Gastrocnemius medialis (tissue), 4 donors: Measurements from ENCODE around the gene CLEC11A. TPM values are rescaled to one million over a fixed set of nuclear protein-coding genes. Genes with fewer than 3 reads are reported as not detected.
A peak's percentile ranks its signal among the peaks of the same experiment; 100 is the strongest.

Experiments used
- ATAC-seq, 2 donors: fragments of 150-250 bp; one replicate each; pipeline ENCODE4 v1.9.1; 2016
- DNase-seq, 2 donors: peaks; one replicate each; pipeline ENCODE4 v3.0.0-alpha.2; 2019
- H3K27ac ChIP-seq, 4 donors: fragments of 200-600 bp; sonication (generic); 1 replicate in 1 of 4; 2 replicates in 3 of 4; pipeline ENCODE4 v1.5.1; 2016 to 2018; ENCODE audit warnings: mild to moderate bottlenecking in 2 of 4, moderate library complexity in 1 of 4
- H3K27me3 ChIP-seq, 3 donors: fragments of 200-600 bp; sonication (generic) in 2 of 3; 1 replicate in 1 of 3; 2 replicates in 2 of 3; pipeline versions ENCODE4 v1.5.1 to v1.6.0; 2016 to 2019; ENCODE audit warnings: mild to moderate bottlenecking in 1 of 3, moderate library complexity in 1 of 3
- H3K36me3 ChIP-seq, 2 donors: fragments of 200-600 bp; sonication (generic) in 1 of 2; one replicate each; pipeline ENCODE4 v1.5.1; 2017 to 2018
- H3K4me1 ChIP-seq, 2 donors: fragments of 200-600 bp; sonication (generic) in 1 of 2; one replicate each; pipeline ENCODE4 v1.5.1; 2016 to 2017; ENCODE audit warnings: mild to moderate bottlenecking in 2 of 2
- H3K4me3 ChIP-seq, 4 donors: fragments of 200-600 bp; sonication (generic) in 3 of 4; 1 replicate in 1 of 4; 2 replicates in 3 of 4; pipeline ENCODE4 v1.5.1; 2016 to 2019; ENCODE audit warnings: mild to moderate bottlenecking in 2 of 4
- H3K9me3 ChIP-seq, 3 donors: fragments of 200-600 bp; sonication (generic) in 2 of 3; 1 replicate in 1 of 3; 2 replicates in 2 of 3; pipeline ENCODE4 v1.5.1; 2016 to 2019
- CTCF ChIP-seq, 5 experiments: fragments of 450-650 bp in 3 of 5; fragments of 200-600 bp in 2 of 5; sonication (generic) in 2 of 5; IDR thresholded peaks in 4 of 5; conservative IDR thresholded peaks in 1 of 5; 1 replicate in 4 of 5; 2 replicates in 1 of 5; pipeline ENCODE4 v1.5.1; 2016 to 2019; ENCODE audit warnings: antibody characterized with exemption in 5 of 5, mild to moderate bottlenecking in 3 of 5, moderate library complexity in 3 of 5
- POLR2A ChIP-seq, 2 donors: fragments of 450-650 bp; IDR thresholded peaks; one replicate each; pipeline ENCODE4 v1.6.1; 2017; ENCODE audit warnings: antibody characterized with exemption in 2 of 2, mild to moderate bottlenecking in 2 of 2, moderate library complexity in 2 of 2
- in situ Hi-C, 4 donors: fragments of 200-750 bp; cut with MboI; loops; one replicate each; pipeline versions ENCODE4 v1.15.0 to v1.8.0; 2017; ENCODE audit warnings: low sequenced_read_pairs in 4 of 4
- intact Hi-C: fragments of 100-400 bp; cut with DNase I; formaldehyde crosslinking; loops from one replicate; pipeline ENCODE4 v1.15.1; 2023; ENCODE audit warnings: low total_unique reads
- total RNA-seq, 4 donors: library from RNA; depleted of rRNA; stranded (reverse); fragments of >200 nt; gene quantifications; one replicate each; pipeline versions ENCODE4 v1.1.0 to v1.2.3, GENCODE V29; 2016

The CLEC11A gene
- total RNA-seq, 4 donors from 2014 or later = 2.1 to 5.0 (median 2.7) TPM

- H3K4me1 ChIP-seq = peaks cover 0 to 7% of the 10 kb centered on the region in 2 donors
- no peak for ATAC-seq
- in situ Hi-C loops (no loop called here), intact Hi-C loops (loop anchor here (1.0 to 2.0 kb wide), 2 partner anchors 59 to 80 kb away; no protein-coding TSS in a partner anchor)
- no peaks in the 10 kb centered on the region for H3K36me3 ChIP-seq
- peak overlapping the region in 3 of 4 donors; percentile 16 to 46 (median 21) for H3K27ac ChIP-seq
- peak overlapping the region; percentile 51 to 58 (median 56) for H3K4me3 ChIP-seq
- no peaks in the 10 kb centered on the region for H3K9me3 ChIP-seq
- DNase-seq = no peak
- TF ChIP-seq CTCF (IDR thresholded peaks at IDR 0.05 in 4 of 5, conservative IDR thresholded peaks at IDR 0.05 in 1 of 5) (no peak), POLR2A (IDR thresholded peaks at IDR 0.05) (no peak)
- H3K27me3 ChIP-seq = peaks cover 19 to 55% (median 49%) of the 10 kb centered on the region in 3 donors
These were observed 764 bp downstream of the CLEC11A start for GRCh38 chr19:50723735-50724521.

- H3K36me3 ChIP-seq = no peaks in the 10 kb centered on the region
- H3K27me3 ChIP-seq = peaks cover 19 to 52% (median 45%) of the 10 kb centered on the region in 3 donors
- peak overlapping the region; percentile 16 to 49 (median 28) for H3K27ac ChIP-seq
These were observed 1.5 kb downstream of the CLEC11A start for GRCh38 chr19:50724522-50725217.

GRCh38 chr19:50725218-50725910 lies 2.2 kb downstream of the CLEC11A start:
- H3K27ac ChIP-seq = peak overlapping the region in 3 of 4 donors; percentile 15 to 49 (median 23)
- ATAC-seq (peak in 1 of 2 donors; percentile 10), DNase-seq (no peak)
- peak overlapping the region; percentile 51 to 58 (median 56) for H3K4me3 ChIP-seq
- H3K36me3 ChIP-seq = no peaks in the 10 kb centered on the region
- TF ChIP-seq CTCF (IDR thresholded peaks at IDR 0.05 in 4 of 5, conservative IDR thresholded peaks at IDR 0.05 in 1 of 5) (no peak), POLR2A (IDR thresholded peaks at IDR 0.05) (no peak)
- peaks cover 19 to 47% (median 40%) of the 10 kb centered on the region in 3 donors for H3K27me3 ChIP-seq
- no peaks in the 10 kb centered on the region for H3K9me3 ChIP-seq
- intact Hi-C loops = loop anchor here (2.0 kb wide), 1 partner anchor 57 kb away; no protein-coding TSS in a partner anchor
- in situ Hi-C loops = no loop called here
- H3K4me1 ChIP-seq = peaks cover 0 to 5% of the 10 kb centered on the region in 2 donors

More at GRCh38 chr19:50724522-50725217, 1.5 kb downstream of the CLEC11A start:
- Histone ChIP-seq H3K9me3 (no peaks in the 10 kb centered on the region), H3K4me3 (peak overlapping the region; percentile 51 to 58 (median 56)), H3K4me1 (peaks cover 0 to 5% of the 10 kb centered on the region in 2 donors)
- peak; percentile 86 to 94 for ATAC-seq
- intact Hi-C loops (loop anchor here (1.0 to 2.0 kb wide), 2 partner anchors 58 to 80 kb away; no protein-coding TSS in a partner anchor), in situ Hi-C loops (no loop called here)
- peak; percentile 85 to 92 for DNase-seq
- TF ChIP-seq POLR2A (IDR thresholded peaks at IDR 0.05) = peak; percentile 14 to 32
- TF ChIP-seq CTCF (IDR thresholded peaks at IDR 0.05 in 4 of 5, conservative IDR thresholded peaks at IDR 0.05 in 1 of 5) = peak; percentile 20 to 67 (median 44)

DNA sequence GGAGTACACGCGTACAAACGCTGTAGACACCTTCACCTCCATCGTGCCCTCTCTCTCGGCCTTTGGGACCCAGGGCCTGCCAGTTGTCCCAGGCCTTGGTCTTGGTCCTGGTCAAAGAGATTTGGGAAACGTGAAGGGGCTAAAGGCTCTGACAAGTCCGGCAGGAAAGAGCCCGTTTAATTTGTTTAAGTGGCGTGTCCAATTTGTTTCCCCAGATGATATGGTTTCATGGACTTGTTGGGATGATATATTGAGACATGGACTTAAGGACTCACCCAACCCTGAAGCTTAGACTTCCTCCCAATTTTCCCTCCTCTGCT lies 2.7 kb downstream of the CLEC11A start:
- TF ChIP-seq POLR2A (IDR thresholded peaks at IDR 0.05) = no peak
- no peak for TF ChIP-seq CTCF (IDR thresholded peaks at IDR 0.05 in 4 of 5, conservative IDR thresholded peaks at IDR 0.05 in 1 of 5)
- H3K27ac ChIP-seq = no peak overlapping the region
- H3K4me1 ChIP-seq = peaks cover 0 to 5% of the 10 kb centered on the region in 2 donors
- H3K4me3 ChIP-seq = peak overlapping the region in 2 of 4 donors; percentile 55 to 58
- H3K9me3 ChIP-seq = no peaks in the 10 kb centered on the region
- intact Hi-C loops (loop anchor here (2.0 kb wide), 1 partner anchor 57 kb away; no protein-coding TSS in a partner anchor), in situ Hi-C loops (no loop called here)
- no peak for ATAC-seq
- DNase-seq = no peak
- no peaks in the 10 kb centered on the region for H3K36me3 ChIP-seq
- H3K27me3 ChIP-seq = peaks cover 19 to 42% (median 39%) of the 10 kb centered on the region in 3 donors
